ENCODE results near the gene PARD6G. TPM values are rescaled to one million over a fixed set of nuclear protein-coding genes. Genes with fewer than 3 reads are reported as not detected.

The PARD6G gene
- total RNA-seq, 4 donors from 2014 or later, result 4.6 to 15.9 (median 11.9) TPM

- no peaks in the 10 kb centered on the region for H3K27me3 ChIP-seq
- intact Hi-C loops (cut with DNase I; ENCODE audit: low total_unique reads), result no loop called here
- no peaks in the 10 kb centered on the region for H3K9me3 ChIP-seq
- H3K4me1 ChIP-seq, result no peaks in the 10 kb centered on the region
- no peaks in the 10 kb centered on the region for H3K36me3 ChIP-seq
- peak overlapping the region; percentile 36 to 61 for H3K4me3 ChIP-seq
- DNase-seq, result no peak
- H3K27ac ChIP-seq, result peak overlapping the region; percentile 57 to 64
- no peak for TF ChIP-seq CTCF (IDR thresholded peaks at IDR 0.05)
- TF ChIP-seq POLR2A (IDR thresholded peaks at IDR 0.05), result no peak
These were observed 100.3 kb downstream of the PARD6G start for GRCh38 chr18:80147037-80147417.

- Histone ChIP-seq H3K9me3 (no peaks in the 10 kb centered on the region), H3K27me3 (no peaks in the 10 kb centered on the region), H3K27ac (no peak overlapping the region), H3K36me3 (no peaks in the 10 kb centered on the region), H3K4me1 (no peaks in the 10 kb centered on the region), H3K4me3 (no peak overlapping the region)
- intact Hi-C loops (cut with DNase I; ENCODE audit: low total_unique reads), result no loop called here
- DNase-seq, result no peak
- no peak for TF ChIP-seq CTCF (IDR thresholded peaks at IDR 0.05)
- TF ChIP-seq POLR2A (IDR thresholded peaks at IDR 0.05), result no peak
These were observed 102.0 kb downstream of the PARD6G start for GRCh38 chr18:80145196-80145804.

- no peaks in the 10 kb centered on the region for H3K9me3 ChIP-seq
- no peaks in the 10 kb centered on the region for H3K27me3 ChIP-seq
- DNase-seq, result no peak
- intact Hi-C loops (cut with DNase I; ENCODE audit: low total_unique reads), result no loop called here
- no peak overlapping the region for H3K27ac ChIP-seq
- no peak overlapping the region for H3K4me3 ChIP-seq
- H3K4me1 ChIP-seq, result no peaks in the 10 kb centered on the region
- TF ChIP-seq POLR2A (IDR thresholded peaks at IDR 0.05) (no peak), CTCF (IDR thresholded peaks at IDR 0.05) (no peak)
- H3K36me3 ChIP-seq, result no peaks in the 10 kb centered on the region
These were observed 103.4 kb downstream of the PARD6G start for GRCh38 chr18:80143881-80144280.

- Histone ChIP-seq H3K4me3 (no peak overlapping the region), H3K36me3 (no peaks in the 10 kb centered on the region), H3K27ac (no peak overlapping the region), H3K4me1 (no peaks in the 10 kb centered on the region), H3K27me3 (no peaks in the 10 kb centered on the region), H3K9me3 (no peaks in the 10 kb centered on the region)
- intact Hi-C loops (cut with DNase I; ENCODE audit: low total_unique reads), result no loop called here
- no peak for DNase-seq
- no peak for TF ChIP-seq POLR2A (IDR thresholded peaks at IDR 0.05)
- no peak for TF ChIP-seq CTCF (IDR thresholded peaks at IDR 0.05)
These were observed 106.8 kb downstream of the PARD6G start for GRCh38 chr18:80140455-80140985.

- no peak for DNase-seq
- no peaks in the 10 kb centered on the region for H3K4me1 ChIP-seq
- H3K36me3 ChIP-seq, result no peaks in the 10 kb centered on the region
- H3K9me3 ChIP-seq, result no peaks in the 10 kb centered on the region
- H3K27me3 ChIP-seq, result no peaks in the 10 kb centered on the region
- intact Hi-C loops (cut with DNase I; ENCODE audit: low total_unique reads), result no loop called here
- TF ChIP-seq POLR2A (IDR thresholded peaks at IDR 0.05) (no peak), CTCF (IDR thresholded peaks at IDR 0.05) (no peak)
- H3K27ac ChIP-seq, result no peak overlapping the region
- no peak overlapping the region for H3K4me3 ChIP-seq
These were observed 109.3 kb downstream of the PARD6G start for GRCh38 chr18:80137976-80138375.
